Measurements from ENCODE around the gene ATN1. TPM values are rescaled to one million over a fixed set of nuclear protein-coding genes. Genes with fewer than 3 reads are reported as not detected.

The ATN1 gene
- total and polyA plus RNA-seq, 2 of the 4 experiments (the other 2 are of a cell fraction) = 3.4 to 58.7 TPM

DNA sequence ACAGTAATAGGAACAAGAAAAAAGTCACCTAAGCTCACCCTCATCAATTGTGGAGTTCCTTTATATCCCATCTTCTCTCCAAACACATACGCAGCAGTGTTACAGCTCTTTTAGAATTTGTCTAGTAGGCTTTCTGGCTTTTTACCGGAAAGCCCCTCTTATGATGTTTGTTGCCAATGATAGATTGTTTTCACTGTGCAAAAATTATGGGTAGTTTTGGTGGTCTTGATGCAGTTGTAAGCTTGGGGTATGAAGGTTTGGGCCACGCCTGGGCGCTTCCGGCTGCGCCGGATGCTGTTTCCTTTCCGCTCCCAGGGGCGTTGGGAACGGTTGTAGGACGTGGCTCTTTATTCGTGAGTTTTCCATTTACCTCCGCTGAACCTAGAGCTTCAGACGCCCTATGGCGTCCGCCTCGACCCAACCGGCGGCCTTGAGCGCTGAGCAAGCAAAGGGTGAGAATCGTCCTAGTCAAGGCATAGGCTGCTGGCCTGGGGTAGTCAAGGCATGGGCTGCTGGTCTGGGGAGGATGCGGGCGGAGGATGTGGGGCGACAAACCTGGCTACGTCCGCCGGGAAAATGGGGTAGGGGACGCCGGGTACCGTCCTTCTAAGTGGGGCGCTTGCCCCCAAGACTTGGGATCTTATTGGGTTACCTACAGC lies 16.1 kb downstream of the ATN1 start, which contains the start of the genes C12orf57 and RNU7-1:
Gene C12orf57, plus strand, starts transcription at position 301 of the 659 bp plus-strand sequence. Its CDS starts 100 bp downstream, at position 401.
Gene RNU7-1, plus strand, starts transcription at position 95 of the 659 bp plus-strand sequence.
- ATAC-seq (ENCODE audit: low read depth) (peak; percentile 60), DNase-seq (peak; percentile 89)
- Histone ChIP-seq H3K27ac (ENCODE audit: insufficient read depth, low read length) (peak within 1 kb of the TSS; percentile 90), H3K4ac (ENCODE audit: low read depth, low read length) (peak within 1 kb of the TSS; percentile 93), H4K8ac (ENCODE audit: low read depth in 2 of 2, low read length in 2 of 2) (peak within 1 kb of the TSS; percentile 35 to 85), H3K36me3 (ENCODE audit: control insufficient read depth, insufficient read depth, low read length) (peaks cover 32% of the 10 kb centered on the region), H3K18ac (ENCODE audit: low read depth, low read length) (peak within 1 kb of the TSS; percentile 77), H2BK5ac (ENCODE audit: low read depth, low read length, poor library complexity, severe bottlenecking) (peak within 1 kb of the TSS; percentile 91), H3K9me1 (ENCODE audit: insufficient read depth, low read length) (0 out of 2 replicates have a peak, but pooled peaks cover 2% of the 10 kb centered on the region), H3K9me3 (ENCODE audit: control insufficient read depth, insufficient read depth, low read length) (no peaks in the 10 kb centered on the region), H4K20me1 (ENCODE audit: insufficient read depth, low read length) (no peaks in the 10 kb centered on the region; the same call in 1 of the 2 replicates), H3K27me3 (ENCODE audit: control insufficient read depth, insufficient read depth, low read length) (no peaks in the 10 kb centered on the region), H3K4me3 (ENCODE audit: insufficient read depth, low read depth, low read length) (peak within 1 kb of the TSS; percentile 73), H3K9ac (ENCODE audit: low read depth, low read length) (peak within 1 kb of the TSS; percentile 81), H4K91ac (ENCODE audit: insufficient read depth, low read depth, low read length) (peak within 1 kb of the TSS; percentile 93), H2AFZ (replicated peaks; ENCODE audit: low read length, poor library complexity) (peak within 1 kb of the TSS; percentile 97), H2BK20ac (ENCODE audit: low read depth, low read length) (peak within 1 kb of the TSS; percentile 28; the same call in 1 of the 2 replicates), H2AK5ac (ENCODE audit: low read depth, low read length) (peak within 1 kb of the TSS; percentile 95), H3K56ac (ENCODE audit: extremely low read depth, insufficient read depth, low read length) (peak within 1 kb of the TSS; percentile 74), H2BK15ac (ENCODE audit: low read depth, low read length) (no peak within 1 kb of the TSS; the same call in 2 of the 3 replicates), H3K79me1 (ENCODE audit: low read depth in 1 of 2, low read length in 2 of 2) (peaks cover 17 to 37% of the 10 kb centered on the region in 2 experiments), H3K23ac (ENCODE audit: low read depth, low read length) (peak within 1 kb of the TSS; percentile 83), H4K5ac (ENCODE audit: low read depth, low read length) (peak within 1 kb of the TSS; percentile 85), H2AK9ac (replicated peaks; ENCODE audit: low read depth, low read length, poor library complexity) (peak within 1 kb of the TSS; percentile 94), H3K14ac (replicated peaks; ENCODE audit: low read depth, low read length) (peak within 1 kb of the TSS; percentile 95), H2BK120ac (ENCODE audit: low read depth, low read length) (peak within 1 kb of the TSS; percentile 49), H3K4me1 (ENCODE audit: control insufficient read depth, insufficient read depth, low read length) (peaks cover 5% of the 10 kb centered on the region; the same call in 1 of the 2 replicates), H3K4me2 (ENCODE audit: low read depth, low read length) (peak within 1 kb of the TSS; percentile 95)
- ChIA-PET CTCF (interaction anchor here (0.9 to 1.4 kb wide), 4 partner anchors 18 to 166 kb away, joined by 3 to 4 read pairs (median 3); no protein-coding TSS in a partner anchor), POLR2A (ENCODE audit: unreplicated experiment) (interaction anchor here (0.6 to 2.7 kb wide), 5 partner anchors 15 to 109 kb away, joined by 3 to 11 read pairs (median 3); no protein-coding TSS in a partner anchor)
- TF ChIP-seq RFX5 (IDR thresholded peaks at IDR 0.05; ENCODE audit: low read depth, low read length) (no peak), FOS (IDR thresholded peaks at IDR 0.05; ENCODE audit: low read depth, low read length) (no peak), RCOR1 (IDR thresholded peaks at IDR 0.05; ENCODE audit: insufficient replicate concordance, low read length) (no peak), MAFK (IDR thresholded peaks at IDR 0.05; ENCODE audit: low read depth, low read length) (peak; percentile 1; the same call in 1 of the 2 replicates), BHLHE40 (IDR thresholded peaks at IDR 0.05; ENCODE audit: low read depth, low read length) (no peak), POLR2A (IDR thresholded peaks at IDR 0.05; ENCODE audit: low read depth, low read length) (peak; percentile 99), NFE2L2 (IDR thresholded peaks at IDR 0.05; ENCODE audit: low read depth, low read length) (0 out of 2 replicates have a peak, but pooled peaks have one; percentile 11)
- TF ChIP-seq, protein P1, sequence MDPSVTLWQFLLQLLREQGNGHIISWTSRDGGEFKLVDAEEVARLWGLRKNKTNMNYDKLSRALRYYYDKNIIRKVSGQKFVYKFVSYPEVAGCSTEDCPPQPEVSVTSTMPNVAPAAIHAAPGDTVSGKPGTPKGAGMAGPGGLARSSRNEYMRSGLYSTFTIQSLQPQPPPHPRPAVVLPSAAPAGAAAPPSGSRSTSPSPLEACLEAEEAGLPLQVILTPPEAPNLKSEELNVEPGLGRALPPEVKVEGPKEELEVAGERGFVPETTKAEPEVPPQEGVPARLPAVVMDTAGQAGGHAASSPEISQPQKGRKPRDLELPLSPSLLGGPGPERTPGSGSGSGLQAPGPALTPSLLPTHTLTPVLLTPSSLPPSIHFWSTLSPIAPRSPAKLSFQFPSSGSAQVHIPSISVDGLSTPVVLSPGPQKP (IDR thresholded peaks at IDR 0.05; ENCODE audit: borderline replicate concordance, low read depth, low read length) = no peak
- 0% methylated on average over 17 of the region's 31 CpGs; no CpG with 5 or more reads in 1 of the 2 experiments for WGBS, 2 experiments (ENCODE audit: extremely low coverage in 2 of 2, insufficient read length in 1 of 2)
- BruUV-seq (replicated peaks) = TSS peak; percentile 63
- intact Hi-C loops (cut with micrococcal nuclease) = loop anchor here (1.0 to 2.0 kb wide), 4 partner anchors 21 to 169 kb away; partner anchors contain the start of gene C1R
- dilution Hi-C loops (cut with HindIII; ENCODE audit: low sequenced_read_pairs, unreplicated experiment) = no loop called here
- in situ Hi-C loops (cut with MboI; ENCODE audit: low sequenced_read_pairs) = loop anchor here (10.0 kb wide), 1 partner anchor 171 kb away; no protein-coding TSS in a partner anchor

Measured in IMR-90 (cell line).